ENCODE data around the gene CBFA2T3.
A peak's percentile ranks its signal among the peaks of the same experiment; 100 is the strongest.

The CBFA2T3 gene

DNA sequence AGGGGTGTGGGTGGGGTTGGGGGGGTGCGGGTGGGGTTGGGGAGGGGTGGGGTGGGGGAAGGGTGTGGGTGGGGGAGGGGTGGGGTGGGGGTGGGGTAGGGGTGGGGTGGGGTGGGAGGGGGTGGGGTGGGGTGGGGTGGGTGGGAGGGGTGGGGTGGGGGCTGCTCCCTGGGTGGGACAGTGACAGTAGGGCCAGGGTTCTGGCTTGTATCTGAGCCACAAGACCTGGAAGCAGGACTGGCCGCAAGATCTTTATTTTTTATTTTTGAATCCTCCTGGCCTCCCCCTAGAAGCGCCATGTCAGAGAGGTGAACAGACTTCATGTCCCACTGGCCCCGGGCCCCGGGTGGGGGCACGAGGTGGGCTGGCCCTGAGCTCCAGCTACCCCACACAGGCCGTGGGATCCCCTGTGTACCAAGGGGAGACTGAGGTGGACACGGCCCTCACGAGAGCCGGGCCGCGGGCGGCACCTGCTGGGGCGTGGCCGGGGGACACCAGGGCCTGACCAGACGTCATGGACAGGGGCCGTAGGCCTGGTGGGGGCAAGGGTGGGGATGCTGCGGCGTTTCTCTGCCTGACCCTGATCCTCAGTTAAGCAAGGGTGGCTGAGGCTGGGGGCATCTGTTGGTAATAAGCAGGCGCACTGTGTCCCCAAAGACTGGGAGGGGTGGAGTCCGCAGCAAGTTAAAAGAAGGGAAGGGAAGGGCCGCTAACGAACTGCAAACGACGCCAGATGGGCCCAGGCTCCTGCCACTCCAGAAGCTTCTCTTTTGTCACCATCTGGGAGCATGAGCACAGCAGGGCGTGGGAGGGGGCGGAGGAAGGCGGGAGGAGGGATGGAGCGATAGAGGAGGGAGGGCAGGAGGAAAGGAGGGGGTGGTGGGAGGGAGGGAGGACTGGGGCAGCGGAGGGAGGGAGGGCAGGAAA is 88.3 kb downstream of the CBFA2T3 start:
- Histone ChIP-seq H3K4me1 (no peaks in the 10 kb centered on the region), H3K9me3 (no peaks in the 10 kb centered on the region), H3K27me3 (peaks cover 0 to 32% of the 10 kb centered on the region in 2 donors), H3K27ac (no peak overlapping the region), H3K4me3 (no peak overlapping the region), H3K36me3 (no peaks in the 10 kb centered on the region)
- intact Hi-C loops (cut with DNase I; ENCODE audit: low total_unique reads): no loop called here
- TF ChIP-seq CTCF (IDR thresholded peaks at IDR 0.05): no peak
- no peak for DNase-seq

GRCh38 chr16:88888057-88888456 is 89.0 kb downstream of the CBFA2T3 start:
- Histone ChIP-seq H3K27me3 (peaks cover 0 to 32% of the 10 kb centered on the region in 2 donors), H3K9me3 (no peaks in the 10 kb centered on the region), H3K4me1 (no peaks in the 10 kb centered on the region), H3K27ac (no peak overlapping the region), H3K4me3 (no peak overlapping the region), H3K36me3 (no peaks in the 10 kb centered on the region)
- intact Hi-C loops (cut with DNase I; ENCODE audit: low total_unique reads): no loop called here
- no peak for TF ChIP-seq CTCF (IDR thresholded peaks at IDR 0.05)
- no peak for DNase-seq

GRCh38 chr16:88886845-88887521 is 90.0 kb downstream of the CBFA2T3 start:
- H3K9me3 ChIP-seq: no peaks in the 10 kb centered on the region
- H3K4me3 ChIP-seq: no peak overlapping the region
- no peaks in the 10 kb centered on the region for H3K4me1 ChIP-seq
- intact Hi-C loops (cut with DNase I; ENCODE audit: low total_unique reads): no loop called here
- peak in 1 of 2 donors; percentile 32 for DNase-seq
- no peak overlapping the region for H3K27ac ChIP-seq
- H3K27me3 ChIP-seq: peaks cover 0 to 42% of the 10 kb centered on the region in 2 donors
- no peak for TF ChIP-seq CTCF (IDR thresholded peaks at IDR 0.05)
- no peaks in the 10 kb centered on the region for H3K36me3 ChIP-seq

DNA sequence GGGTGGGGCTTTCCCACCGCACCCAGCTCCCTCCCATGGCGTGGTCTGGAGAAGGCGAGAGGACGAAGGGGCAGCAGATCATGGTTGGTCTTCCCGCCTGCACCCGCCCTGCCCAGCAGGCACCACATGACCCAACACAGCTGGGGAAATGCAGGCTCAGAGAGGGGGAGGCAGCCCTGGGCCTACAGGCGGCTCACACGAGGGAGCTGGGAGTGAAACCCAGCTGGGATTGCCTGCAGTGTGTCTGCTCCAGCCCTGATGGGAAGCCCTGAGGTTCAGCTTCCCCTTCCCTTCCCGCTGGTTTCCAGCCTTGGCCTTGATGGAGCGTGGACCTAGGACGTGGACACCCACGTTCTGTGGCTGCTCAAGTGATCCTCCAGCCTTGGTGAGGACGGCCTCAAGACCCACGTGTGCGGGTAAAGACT is 90.6 kb downstream of the CBFA2T3 start:
- Histone ChIP-seq H3K4me1 (peaks cover 0 to 3% (median 0%) of the 10 kb centered on the region in 4 donors), H3K27me3 (peaks cover 0 to 45% of the 10 kb centered on the region in 2 donors), H3K9me3 (no peaks in the 10 kb centered on the region), H3K4me3 (no peak overlapping the region), H3K27ac (no peak overlapping the region), H3K36me3 (no peaks in the 10 kb centered on the region)
- DNase-seq: no peak
- TF ChIP-seq CTCF (IDR thresholded peaks at IDR 0.05): no peak
- intact Hi-C loops (cut with DNase I; ENCODE audit: low total_unique reads): no loop called here

DNA sequence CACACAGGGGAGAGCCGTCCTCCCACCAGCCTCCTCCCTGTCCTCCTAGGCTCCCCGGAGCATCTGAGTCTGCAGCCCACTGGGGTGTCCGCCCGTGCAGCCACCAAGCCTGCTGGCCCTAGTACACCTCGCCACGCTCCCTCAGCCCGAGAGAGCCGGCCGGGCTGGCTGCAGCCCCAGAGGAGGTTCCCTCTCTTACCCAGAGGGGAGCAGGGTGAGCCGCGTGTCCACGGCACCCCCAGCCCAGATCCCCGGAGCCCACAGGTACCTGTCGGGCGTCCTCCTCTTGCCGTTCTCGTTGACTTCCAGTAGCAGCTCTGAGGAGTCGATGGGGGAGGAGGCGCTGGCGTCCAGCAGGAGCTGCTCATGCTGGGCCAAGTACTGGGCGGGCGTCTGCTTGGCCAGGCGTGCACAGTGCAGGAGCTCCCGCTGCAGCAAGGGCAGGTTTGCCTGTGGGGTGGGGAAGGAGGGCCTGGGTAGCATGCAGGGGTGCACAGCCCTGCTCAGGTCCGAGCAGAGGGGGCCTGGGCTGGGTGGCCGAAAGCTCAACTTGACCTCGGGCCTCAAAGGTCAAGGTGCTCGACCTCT is 91.2 kb downstream of the CBFA2T3 start:
- Histone ChIP-seq H3K9me3 (no peaks in the 10 kb centered on the region), H3K36me3 (no peaks in the 10 kb centered on the region), H3K27ac (no peak overlapping the region), H3K4me3 (no peak overlapping the region), H3K4me1 (peaks cover 0 to 9% (median 0%) of the 10 kb centered on the region in 4 donors), H3K27me3 (peaks cover 0 to 52% of the 10 kb centered on the region in 2 donors)
- no peak for TF ChIP-seq CTCF (IDR thresholded peaks at IDR 0.05)
- intact Hi-C loops (cut with DNase I; ENCODE audit: low total_unique reads): no loop called here
- no peak for DNase-seq
